GM21723 (cell line): ENCODE results near the gene CASZ1.

ENCODE experiments used
- ATAC-seq: cut with Tn5 transposase; IDR thresholded peaks from one replicate; pipeline ENCODE4 v1.9.1; 2021; ENCODE audit warnings: mild to moderate bottlenecking, moderate library complexity; ENCODE audit not compliant: unreplicated experiment

CASZ1 gene

DNA sequence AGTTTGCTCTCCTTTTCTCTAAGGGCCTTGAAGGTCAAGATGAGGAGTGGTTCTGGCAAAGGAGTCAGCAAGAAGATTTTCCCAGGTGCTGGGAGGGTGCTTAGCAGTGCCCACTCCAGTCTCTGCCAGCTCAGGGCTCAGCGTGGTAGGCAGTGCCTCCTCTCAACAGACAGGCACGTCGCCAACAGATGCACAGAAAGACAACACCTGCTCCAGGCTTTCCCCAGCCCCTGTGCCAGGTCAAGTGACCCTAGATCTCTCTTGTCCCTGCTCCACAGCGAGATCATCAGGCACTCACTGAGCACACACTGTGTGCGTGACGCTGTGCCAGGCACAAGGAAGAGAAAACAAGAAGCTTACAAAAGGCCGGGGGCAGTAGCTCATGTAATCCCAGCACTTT is 86.0 kb downstream of the CASZ1 start:
- ATAC-seq = no peak

- ATAC-seq = no peak
Observed at GRCh38 chr1:10709646-10710045, 86.8 kb downstream of the CASZ1 start.

- ATAC-seq = no peak
Observed at GRCh38 chr1:10709165-10709564, 87.3 kb downstream of the CASZ1 start.

DNA sequence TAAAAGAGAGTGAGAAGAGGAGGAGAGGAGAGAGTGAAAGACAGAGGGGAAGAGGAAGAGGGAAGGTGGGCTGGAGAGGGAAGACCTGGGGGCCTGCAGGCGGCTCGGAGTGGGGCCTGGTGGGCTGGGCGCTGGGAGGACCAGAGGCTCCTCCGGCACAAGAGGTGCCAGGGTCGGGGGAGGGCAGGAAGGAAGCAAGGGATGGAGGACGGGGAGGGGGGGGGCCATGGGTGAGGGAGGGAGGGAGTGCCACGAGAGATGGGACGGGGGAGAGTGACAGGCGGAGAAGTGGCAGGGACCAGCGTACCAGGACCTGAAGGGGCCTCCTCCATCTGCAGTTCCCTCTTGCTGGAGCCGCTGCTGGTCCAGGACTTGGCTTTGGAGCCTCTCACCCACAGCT is 87.7 kb downstream of the CASZ1 start:
- ATAC-seq = no peak

DNA sequence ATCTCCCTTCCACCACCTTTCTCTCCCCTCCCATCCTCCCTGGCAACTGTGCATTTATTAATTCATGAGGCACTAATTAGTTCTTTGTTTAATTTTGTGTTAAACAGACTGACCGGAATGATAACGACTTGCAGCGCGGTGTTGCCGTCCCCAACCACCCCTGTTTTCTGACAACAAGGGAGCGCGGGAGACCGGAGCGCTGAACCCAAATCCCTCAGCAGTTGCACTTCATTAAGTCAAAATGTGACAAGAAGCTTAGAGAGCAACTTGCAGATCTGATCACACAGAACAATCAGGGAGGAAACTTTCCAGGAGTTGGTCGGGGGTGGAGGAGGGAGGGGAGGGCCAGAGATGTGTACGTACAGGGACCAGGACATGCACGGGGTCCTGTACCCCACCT is 89.2 kb downstream of the CASZ1 start:
- ATAC-seq = no peak

DNA sequence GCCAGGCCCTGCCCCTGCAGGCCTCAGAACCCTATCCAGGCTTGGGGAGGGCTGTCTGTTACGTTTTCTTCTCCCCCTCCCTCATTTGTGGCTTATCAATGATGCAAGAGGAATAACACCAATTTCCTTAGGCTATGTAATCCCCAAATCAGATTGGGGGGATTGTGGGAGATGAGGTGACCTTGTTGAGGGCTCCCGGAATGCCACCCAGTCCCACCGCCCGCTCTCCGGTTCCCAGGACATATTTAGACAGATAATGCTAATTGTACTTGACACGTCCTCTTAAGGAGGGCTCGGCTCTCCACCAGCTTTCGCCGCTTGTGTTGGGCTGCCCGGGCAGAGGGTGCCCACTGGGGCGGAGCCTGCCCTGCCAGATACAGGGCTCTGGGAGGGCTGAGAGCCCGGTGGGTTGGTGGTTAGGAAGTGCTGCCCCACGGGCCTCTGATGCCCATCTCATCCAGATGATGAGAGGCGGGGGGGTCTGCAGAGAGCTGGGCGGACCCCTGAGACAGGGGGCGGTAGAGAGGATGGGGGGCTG is 90.0 kb downstream of the CASZ1 start:
- ATAC-seq = no peak

DNA sequence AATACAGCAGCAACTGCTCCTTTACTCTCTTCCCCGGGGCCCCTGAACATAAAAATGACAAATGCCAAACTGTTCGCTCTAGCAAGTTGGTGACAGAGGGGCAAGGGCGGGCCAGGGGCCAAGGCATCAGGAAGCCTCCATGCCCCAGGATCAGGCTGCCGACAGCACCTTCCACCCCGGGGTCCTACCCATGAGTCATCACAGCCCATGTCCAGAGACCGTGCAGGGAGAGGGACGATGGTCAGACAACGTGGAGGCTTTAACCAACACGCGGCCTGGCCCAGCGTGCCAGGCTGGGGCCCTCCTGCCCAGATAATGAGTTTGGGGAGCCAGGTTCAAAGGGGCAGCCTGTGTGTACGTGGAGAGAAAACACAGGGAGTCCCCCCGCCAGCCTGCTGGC is 90.5 kb downstream of the CASZ1 start:
- no peak for ATAC-seq

GRCh38 chr1:10704368-10704882 is 92.0 kb downstream of the CASZ1 start:
- no peak for ATAC-seq

- ATAC-seq = no peak
Observed at GRCh38 chr1:10703702-10704101, 92.7 kb downstream of the CASZ1 start.

DNA sequence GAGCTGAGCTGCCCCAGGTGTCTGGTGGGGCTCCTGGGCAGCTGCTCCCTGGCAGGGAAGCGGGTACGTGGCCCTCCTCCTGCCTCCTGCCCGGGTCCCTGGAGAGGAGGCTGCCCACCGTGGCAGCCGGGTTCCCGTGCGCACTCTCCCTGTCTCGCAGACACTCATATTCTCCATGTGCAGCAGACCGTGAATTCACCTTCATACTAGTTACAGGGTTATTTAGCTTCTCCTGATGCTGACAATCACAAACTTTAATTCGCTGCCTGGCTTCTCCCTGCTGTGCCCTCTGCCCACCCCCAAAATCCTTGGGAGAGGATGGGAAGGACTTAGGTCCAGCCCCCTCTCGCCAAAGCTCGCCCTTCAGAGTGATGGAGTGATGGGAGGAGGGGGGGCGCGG is 95.3 kb downstream of the CASZ1 start:
- ATAC-seq = no peak

- ATAC-seq = no peak
Observed at GRCh38 chr1:10699470-10699835, 97.0 kb downstream of the CASZ1 start.

DNA sequence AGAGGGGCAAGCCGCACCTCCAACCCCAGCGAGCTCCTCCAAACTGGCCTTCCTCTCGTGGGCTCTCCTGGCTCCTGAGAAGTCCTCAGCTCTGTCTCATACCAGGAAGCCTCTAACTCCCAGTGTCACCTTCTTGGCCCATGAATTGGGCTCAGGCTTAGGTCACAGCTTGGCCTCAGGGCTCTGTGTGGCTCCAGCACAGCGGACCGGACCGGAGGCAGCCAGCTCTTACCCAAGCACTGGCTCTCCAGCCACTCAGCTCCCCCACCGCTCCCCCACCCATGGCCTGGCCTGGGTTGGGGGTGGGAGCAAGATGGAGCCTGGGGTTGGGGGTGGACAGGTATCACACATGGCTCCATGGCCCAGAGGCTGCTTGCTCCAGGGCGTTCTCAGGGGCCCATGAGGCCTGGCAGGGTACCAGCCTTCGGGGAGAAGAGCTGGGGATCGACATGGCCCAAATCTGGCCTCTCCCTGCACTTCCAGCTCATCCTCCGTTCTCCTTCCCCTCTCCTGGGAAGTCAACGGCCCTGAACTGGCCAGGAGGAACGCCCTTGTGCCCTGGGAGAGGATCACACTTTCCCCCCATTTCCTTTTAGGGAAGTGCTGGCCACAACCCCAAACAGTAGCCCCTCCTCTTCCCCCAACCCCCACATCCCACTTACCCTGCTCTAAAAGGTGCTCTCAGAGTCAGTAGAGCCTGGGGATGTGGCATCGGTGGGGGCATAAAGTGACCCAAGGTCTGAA is 97.5 kb downstream of the CASZ1 start:
- ATAC-seq = no peak

DNA sequence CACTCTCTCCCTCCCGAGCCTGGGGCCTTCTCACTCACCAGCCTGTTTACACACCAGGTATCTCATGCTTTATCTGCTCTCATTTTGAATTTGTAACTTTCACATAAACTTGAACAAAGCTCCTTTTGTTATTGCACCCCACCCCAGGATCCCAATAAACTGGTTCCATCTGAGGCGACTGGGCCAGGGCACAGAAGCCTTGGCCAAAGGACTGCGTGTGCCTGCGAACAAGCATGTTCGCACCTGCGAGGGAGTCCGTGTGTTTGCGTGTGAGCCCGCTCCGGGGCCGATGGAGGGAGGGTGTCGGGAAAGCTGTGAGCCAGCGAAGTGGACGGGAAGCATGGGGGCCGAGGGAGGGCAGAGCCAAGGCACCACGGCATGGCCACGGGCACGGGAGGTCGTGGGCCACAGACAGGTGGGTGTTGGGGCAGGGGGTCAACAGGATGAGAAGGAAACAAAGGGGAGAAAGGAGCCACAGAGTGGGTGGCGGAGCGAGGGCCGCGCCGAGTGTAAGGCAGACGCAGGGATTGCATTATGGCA is 98.8 kb downstream of the CASZ1 start:
- no peak for ATAC-seq

DNA sequence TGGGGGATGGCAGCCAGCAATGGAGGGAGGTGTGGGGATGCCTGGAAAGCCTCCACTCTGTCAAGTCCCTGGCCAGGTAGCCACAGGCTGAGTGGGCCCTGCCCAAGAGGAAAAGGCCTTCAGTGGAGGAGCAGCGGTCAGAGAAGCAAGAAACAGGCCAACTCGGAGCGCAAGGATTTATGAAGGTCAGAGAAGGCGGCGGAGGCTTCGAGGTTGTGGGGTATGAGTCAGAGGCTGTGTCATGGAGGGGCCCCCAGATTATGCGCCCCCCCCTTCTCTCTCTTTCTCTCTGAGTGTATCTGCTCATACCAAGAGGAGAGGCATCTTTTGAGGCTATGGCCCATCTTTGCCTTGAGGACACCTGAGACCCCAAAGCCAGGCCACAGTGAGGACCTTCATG is 99.5 kb downstream of the CASZ1 start:
- no peak for ATAC-seq

- peak; percentile 57 for ATAC-seq
Observed at GRCh38 chr1:10694633-10695627, 101.5 kb downstream of the CASZ1 start.

GRCh38 chr1:10694274-10694632 is 102.2 kb downstream of the CASZ1 start:
- peak; percentile 42 for ATAC-seq

- no peak for ATAC-seq
Observed at GRCh38 chr1:10693497-10694273, 102.8 kb downstream of the CASZ1 start.

GRCh38 chr1:10693152-10693496 is 103.3 kb downstream of the CASZ1 start:
- ATAC-seq = no peak

GRCh38 chr1:10692401-10693021 is 103.9 kb downstream of the CASZ1 start:
- no peak for ATAC-seq

GRCh38 chr1:10691740-10692125 is 104.7 kb downstream of the CASZ1 start:
- no peak for ATAC-seq
